Brain microvascular endothelial cell (primary cell): ENCODE data around the gene HOXB4.

Experiments used
- DNase-seq: peaks from one replicate; pipeline ENCODE4 v3.0.0-alpha.2; 2020
- H3K27ac ChIP-seq: fragments of 250-450 bp; sonication (Bioruptor Pico); 2 replicates; pipeline ENCODE4 v1.5.1; 2020; ENCODE audit warnings: mild to moderate bottlenecking, moderate library complexity
- H3K27me3 ChIP-seq: fragments of 250-450 bp; sonication (Bioruptor Pico); replicated peaks from 2 replicates; pipeline ENCODE4 v1.5.1; 2020; ENCODE audit warnings: mild to moderate bottlenecking
- H3K36me3 ChIP-seq: fragments of 250-450 bp; sonication (Bioruptor Pico); replicated peaks from 2 replicates; pipeline ENCODE4 v1.5.1; 2020; ENCODE audit warnings: mild to moderate bottlenecking
- H3K4me3 ChIP-seq: 2 replicates; pipeline ENCODE4 v1.5.1; 2011; ENCODE audit warnings: low read depth, mild to moderate bottlenecking, control low read depth, low read length, moderate library complexity
- CTCF ChIP-seq: IDR thresholded peaks from 2 replicates; pipeline ENCODE4 v1.5.1; 2011; ENCODE audit warnings: low read depth, mild to moderate bottlenecking, moderate library complexity, low read length, control low read depth, inconsistent platforms; ENCODE audit errors: missing control alignments
- in situ Hi-C: cut with HindIII; loops from 2 replicates; pipeline ENCODE4 v1.10.0; 2017; ENCODE audit warnings: low sequenced_read_pairs, low pct_ligation_motif_present

The HOXB4 gene

GRCh38 chr17:48549281-48549630 is 28.9 kb downstream of the HOXB4 start:
- no peak overlapping the region for H3K27ac ChIP-seq
- no peak for TF ChIP-seq CTCF
- no peak overlapping the region for H3K4me3 ChIP-seq
- in situ Hi-C loops, result no loop called here
- DNase-seq, result no peak
- no peaks in the 10 kb centered on the region for H3K36me3 ChIP-seq
- peaks cover 85% of the 10 kb centered on the region for H3K27me3 ChIP-seq

DNA sequence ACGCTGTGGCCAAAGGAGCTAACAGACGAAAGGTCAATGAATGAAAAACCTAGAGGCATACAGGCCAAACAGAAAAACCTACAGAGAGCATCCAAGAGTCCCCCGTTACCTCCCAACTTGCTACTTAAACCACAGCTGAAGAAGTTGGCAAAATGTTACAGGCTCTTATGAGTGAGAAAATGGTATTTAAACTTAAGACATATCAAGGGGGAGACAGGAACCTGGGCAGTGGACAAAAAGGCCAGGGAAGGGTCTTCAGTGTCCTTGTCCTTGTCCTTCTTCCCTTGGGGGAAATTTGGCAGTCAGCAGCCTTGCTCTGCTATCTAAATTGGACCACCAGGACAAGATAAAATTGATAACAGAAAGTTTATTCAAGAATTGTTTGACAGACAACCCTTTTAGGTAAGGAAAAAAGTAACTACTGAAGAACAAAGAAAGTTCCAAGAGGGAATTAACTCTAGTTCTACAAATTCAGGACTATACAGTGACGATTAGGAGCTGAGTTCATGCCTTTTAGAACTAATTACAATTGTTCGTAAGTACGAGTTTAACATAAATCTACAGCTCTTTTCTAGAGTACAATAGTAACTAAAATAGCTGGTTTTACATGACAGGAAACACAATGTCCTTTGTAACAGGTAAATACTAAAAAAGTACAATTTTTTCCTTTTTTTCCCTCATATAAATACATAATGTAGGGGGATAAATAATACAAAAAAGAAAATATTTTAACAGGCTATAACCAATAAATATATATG is 29.4 kb downstream of the HOXB4 start:
- no peak for DNase-seq
- in situ Hi-C loops, result no loop called here
- Histone ChIP-seq H3K36me3 (no peaks in the 10 kb centered on the region), H3K27ac (no peak overlapping the region), H3K27me3 (peaks cover 84% of the 10 kb centered on the region), H3K4me3 (no peak overlapping the region)
- no peak for TF ChIP-seq CTCF

- Histone ChIP-seq H3K36me3 (no peaks in the 10 kb centered on the region), H3K4me3 (peak overlapping the region; percentile 9), H3K27me3 (peaks cover 85% of the 10 kb centered on the region), H3K27ac (no peak overlapping the region)
- no peak for DNase-seq
- no peak for TF ChIP-seq CTCF
- in situ Hi-C loops, result no loop called here
These were observed 30.2 kb downstream of the HOXB4 start for GRCh38 chr17:48547808-48548522.

DNA sequence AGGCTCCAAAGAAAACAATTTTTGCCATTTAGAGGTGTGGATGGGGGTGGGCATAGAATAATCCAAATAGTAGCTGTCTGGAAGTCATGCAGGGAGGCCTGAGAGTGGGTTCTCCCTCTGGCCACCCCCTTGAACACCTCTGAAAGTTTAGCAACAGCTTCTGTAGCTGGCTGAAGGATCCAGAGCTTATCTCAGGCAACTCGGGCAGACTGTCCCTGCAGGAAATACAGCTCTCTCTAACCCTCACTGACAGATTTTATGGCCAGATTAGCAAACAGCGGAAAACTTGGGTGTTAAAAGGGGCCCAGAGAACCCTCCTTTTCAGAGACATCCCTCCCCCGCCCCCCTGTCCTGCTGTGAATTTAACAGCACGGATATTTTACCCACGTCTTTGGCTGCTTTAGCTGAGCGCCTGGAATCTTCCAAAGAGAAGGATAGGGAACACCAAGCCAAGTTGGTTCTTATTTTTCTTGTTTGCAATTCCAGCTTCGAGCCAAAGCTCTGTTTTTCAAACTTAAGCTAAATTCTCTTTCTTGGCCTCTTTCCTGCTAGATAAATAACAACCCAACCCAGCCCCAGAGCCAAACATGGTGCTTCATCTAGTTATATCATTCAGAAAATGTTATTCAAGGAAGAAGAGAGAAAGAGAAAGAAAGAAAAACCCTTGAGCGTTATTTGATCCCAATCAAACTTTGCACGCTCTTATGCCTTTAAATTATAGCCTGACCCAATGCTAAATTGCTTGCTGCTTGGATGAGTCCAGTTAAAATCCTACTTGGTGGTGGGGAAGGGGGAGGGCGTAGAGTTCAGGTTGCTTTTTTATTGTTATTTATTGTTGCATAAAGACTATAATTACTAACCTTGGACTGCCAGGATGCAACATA is 31.0 kb downstream of the HOXB4 start:
- Histone ChIP-seq H3K36me3 (no peaks in the 10 kb centered on the region), H3K27ac (no peak overlapping the region), H3K27me3 (peaks cover 88% of the 10 kb centered on the region), H3K4me3 (peak overlapping the region; percentile 17)
- in situ Hi-C loops, result no loop called here
- DNase-seq, result no peak
- no peak for TF ChIP-seq CTCF

DNA sequence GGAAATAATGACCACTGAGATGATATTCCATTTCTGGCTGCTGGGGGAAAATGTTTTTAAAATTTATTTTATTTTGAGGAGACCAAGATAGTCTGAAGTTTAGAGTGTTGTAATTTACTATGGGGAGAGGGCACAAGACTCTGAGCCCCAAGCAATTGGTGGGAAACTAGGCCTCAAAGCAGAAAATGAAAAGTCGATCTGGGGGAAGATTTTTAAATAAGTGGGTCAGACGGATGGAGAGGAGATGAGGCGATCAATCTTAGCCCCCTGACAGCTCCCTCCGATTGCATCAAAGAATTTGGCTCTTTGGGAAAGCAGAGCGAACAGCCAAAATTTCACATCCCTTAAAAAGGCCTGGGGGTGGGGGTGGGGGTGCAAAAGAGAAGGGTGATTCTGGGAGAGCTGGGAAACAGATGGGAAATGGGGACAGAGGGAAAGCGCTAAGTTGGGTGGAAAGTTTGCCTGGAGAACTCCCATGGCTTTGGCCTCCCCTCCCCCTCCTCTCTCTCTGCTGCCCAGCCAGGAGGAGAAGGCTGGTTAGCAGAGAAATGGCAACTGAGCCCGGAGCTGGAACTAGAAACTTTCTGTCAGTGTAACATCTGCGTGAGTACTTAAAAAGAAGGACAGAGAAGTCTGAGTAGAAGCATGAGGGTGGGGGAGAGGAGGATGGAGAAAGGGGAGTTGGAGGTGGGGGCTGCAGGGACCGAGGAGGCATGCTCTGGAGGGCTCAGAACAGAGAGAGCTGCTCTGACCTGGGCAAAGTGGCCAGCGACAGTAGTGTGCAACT is 31.8 kb downstream of the HOXB4 start:
- DNase-seq, result no peak
- no peak overlapping the region for H3K27ac ChIP-seq
- peaks cover 88% of the 10 kb centered on the region for H3K27me3 ChIP-seq
- no peak for TF ChIP-seq CTCF
- in situ Hi-C loops, result no loop called here
- peak overlapping the region; percentile 17 for H3K4me3 ChIP-seq
- H3K36me3 ChIP-seq, result no peaks in the 10 kb centered on the region
